HG03039 (cell line): ENCODE data around the gene TAGAP.
A peak's percentile ranks its signal among the peaks of the same experiment; 100 is the strongest.
"Not testable (repeated sequence)": the region's sequence is repeated elsewhere in the genome, so short reads cannot be mapped to it uniquely, and the experiment has no call there.

Source experiments
- ATAC-seq: cut with Tn5 transposase; IDR thresholded peaks from one replicate; pipeline ENCODE4 v1.9.1; 2021; ENCODE audit warnings: mild to moderate bottlenecking, moderate library complexity; ENCODE audit not compliant: unreplicated experiment

The TAGAP gene

DNA sequence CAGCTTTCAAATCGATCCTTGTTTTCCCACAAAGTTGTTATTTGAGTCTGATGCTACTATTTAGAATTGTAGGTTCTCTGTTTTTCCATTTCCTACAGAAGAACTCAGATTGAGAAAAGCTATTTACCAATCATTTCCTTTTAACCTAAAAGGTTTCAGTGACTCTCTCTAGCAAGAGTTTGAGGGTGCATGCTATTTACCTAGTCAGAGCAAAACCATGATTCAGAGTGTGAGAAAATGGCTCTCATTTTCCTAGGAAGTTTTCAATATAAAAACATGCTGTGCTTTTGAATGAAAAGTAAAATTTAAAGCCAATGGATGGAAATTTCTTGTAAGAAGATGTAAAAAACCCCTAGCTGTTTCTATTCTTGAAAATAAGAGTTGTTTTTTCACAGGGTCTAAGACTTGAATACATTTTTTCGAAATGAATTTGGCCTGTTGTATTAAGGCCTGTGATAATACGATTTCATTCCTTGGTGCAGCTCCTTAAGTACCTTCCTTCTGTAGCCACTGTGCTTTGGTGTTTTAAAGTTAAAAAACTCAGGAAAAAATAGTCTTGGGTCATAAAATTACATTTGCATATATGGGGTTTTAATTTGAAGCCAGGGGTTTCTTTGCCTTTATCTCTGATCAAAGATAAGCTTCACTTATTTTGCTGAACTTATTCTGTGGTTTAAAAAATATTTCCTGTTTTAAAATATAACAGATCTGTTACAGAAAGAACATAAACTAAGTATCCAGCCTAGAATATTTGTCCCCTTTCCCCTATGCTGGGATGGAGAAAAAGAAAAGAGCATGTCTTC lies 26.8 kb downstream of the TAGAP start:
- no peak for ATAC-seq

DNA sequence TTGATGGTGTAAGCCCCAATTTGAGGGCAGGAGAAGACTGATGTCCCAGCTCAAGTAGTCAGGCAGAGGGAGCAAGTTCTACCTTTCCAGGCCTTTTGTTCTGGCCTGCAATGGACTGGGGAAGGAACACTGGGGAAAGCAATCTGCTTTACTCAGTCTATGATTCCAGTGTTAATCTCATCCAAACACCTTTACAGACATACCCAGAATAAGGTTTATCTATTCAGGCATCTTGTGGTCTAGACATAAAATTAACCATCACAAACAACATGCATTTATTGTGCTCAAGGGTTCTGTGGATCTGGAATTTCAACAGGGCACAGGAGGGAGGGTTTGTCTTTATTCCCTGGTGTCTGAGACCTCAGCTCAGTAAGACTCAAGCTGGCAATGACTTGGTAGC lies 30.4 kb downstream of the TAGAP start:
- ATAC-seq = no peak

DNA sequence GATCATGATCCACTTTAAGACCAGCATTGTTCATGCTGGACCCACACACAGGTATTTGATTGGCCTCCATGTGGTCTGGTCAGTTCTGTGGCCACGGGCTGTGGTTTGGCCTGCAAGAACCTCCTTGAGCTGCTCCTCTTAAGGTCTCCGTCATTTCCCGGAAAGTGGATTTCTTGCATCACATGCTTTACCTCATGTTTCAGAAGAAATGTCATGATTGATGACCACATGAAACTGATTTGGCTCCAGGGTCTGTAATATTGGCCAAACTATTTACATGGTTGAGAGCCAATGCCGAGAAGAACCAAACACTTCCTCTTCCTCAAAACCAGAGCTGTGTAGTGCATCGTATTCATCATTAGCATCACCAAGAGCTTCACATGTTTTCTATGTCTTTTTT lies 31.6 kb downstream of the TAGAP start:
- ATAC-seq = no peak

DNA sequence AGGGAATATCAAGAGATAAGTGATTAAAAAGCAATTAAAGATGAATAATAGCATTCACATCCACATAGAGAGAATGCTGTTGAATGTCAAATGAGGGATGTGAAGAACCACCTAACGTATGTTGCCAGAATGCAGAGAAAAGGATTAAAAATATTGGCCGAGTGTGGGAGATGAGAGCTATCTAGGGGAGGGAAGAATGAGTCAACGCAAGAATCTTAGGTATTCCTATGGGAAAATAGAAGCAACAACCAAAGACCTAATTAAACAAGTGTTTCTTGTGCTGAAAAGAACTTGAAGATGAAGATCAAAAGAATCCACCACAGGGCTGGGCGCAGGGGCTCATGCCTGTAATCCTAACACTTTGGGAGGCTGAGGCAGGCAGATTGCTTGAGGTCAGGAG lies 32.6 kb downstream of the TAGAP start:
- no peak for ATAC-seq

DNA sequence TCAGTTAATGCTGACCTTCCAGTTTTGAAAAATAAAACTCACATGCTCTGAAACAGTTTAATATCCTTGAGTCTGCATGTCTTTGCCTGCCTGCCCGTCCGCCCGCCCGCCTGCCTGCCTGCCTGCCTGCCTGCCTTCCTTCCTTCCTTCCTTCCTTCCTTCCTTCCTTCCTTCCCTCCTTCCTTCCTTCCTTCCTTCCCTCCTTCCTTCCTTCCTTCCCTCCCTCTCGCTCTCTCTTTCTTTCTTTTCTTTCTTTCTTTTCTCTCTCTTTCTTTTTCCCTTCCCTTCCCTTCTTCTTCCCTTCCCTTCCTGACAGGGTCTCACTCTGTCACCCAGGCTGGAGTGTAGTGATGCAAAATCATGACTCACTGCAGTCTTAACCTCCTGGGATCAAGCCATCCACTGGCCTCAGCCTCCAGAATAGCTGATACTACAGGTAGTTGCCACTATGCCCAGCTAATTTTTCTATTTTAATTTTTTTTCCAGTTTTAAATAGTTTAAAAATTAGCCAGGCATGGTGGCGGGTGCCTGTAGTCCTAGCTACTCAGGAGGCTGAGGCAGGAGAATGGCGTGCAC lies 34.7 kb downstream of the TAGAP start:
- ATAC-seq = not testable (repeated sequence)

DNA sequence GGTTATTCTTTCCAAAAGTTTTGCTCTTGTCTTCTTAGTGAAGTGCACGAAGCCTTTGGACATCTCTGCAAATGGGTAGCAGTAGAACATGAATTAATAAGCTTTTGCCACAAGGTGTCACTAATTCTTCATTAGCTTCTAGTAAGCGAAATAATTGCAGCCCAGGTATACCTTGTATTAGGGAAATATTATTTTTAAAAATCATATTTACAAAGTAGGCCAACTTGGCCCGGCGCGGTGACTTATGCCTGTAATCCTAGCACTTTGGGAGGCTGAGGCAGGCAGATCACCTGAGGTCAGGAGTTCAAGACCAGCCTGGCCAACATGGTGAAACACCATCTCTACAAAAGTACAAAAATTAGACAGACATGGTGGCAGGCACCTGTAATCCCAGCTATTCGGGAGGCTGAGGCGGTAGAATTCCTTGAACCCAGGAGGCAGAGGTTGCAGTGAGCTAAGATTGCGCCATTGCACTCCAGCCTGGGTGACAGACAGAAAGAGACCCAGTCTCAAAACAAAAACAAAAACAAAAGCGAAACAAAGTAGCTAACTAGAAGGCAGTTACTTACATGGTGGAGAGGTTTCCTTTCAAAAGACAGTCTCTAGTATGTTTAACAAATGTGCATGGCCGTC lies 36.0 kb downstream of the TAGAP start:
- ATAC-seq = no peak

DNA sequence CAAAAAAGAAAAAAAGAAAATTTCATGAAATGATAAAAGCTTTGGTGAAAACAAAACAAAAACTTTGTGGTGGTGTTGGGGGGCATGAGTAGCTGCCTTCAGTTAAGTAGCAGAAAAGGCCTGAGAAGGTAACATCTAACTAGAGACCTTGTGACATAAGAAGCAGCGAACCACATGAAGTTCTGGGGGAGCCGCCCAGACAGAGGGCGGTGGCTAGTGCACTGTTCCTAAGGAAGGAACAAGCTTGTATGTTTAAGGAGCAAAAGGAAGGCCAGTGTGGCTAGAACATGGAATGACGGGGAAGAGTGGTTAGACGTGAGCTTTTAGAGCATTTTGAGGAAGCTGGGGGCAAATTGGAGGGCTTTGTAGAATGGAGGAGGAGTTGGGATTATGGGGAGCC lies 37.3 kb downstream of the TAGAP start:
- ATAC-seq = no peak

DNA sequence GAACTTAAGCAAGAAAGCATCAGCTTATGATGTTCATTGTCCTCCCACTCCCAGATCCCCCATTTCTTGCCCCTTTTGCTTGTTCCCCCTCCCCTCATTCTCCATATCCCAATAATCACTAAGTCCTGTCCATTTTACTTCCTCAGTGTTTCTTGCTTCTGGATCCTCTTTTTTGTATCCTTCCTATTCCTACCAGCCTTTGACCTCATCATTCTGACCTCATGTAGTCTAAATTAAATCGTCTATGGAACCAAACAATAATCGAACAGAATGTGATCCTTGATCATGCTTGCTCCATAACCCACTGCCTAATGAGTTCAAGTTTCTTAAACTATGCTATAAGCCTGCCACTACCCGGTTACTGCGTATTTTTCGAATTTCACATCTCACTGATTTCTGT lies 39.4 kb downstream of the TAGAP start:
- ATAC-seq = no peak

DNA sequence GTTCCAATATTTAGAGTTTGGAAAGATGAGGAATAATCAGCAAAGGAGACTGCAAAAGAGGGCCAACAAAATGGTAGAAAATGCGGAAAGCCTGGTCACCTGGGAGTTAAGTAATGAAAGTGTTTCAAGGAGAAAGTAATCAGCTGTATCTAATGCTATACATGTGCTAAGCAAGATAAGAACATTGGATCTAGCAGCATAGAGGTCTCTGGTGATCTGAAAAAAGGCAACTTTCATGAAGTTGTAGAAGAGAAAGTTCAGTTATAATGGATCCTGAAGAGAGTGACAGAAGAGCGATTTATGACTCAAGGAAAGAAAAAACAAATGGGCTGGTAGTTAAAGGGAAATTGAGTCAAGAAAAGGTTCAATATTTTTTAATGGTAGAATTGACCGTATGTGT lies 40.2 kb downstream of the TAGAP start:
- ATAC-seq = no peak

DNA sequence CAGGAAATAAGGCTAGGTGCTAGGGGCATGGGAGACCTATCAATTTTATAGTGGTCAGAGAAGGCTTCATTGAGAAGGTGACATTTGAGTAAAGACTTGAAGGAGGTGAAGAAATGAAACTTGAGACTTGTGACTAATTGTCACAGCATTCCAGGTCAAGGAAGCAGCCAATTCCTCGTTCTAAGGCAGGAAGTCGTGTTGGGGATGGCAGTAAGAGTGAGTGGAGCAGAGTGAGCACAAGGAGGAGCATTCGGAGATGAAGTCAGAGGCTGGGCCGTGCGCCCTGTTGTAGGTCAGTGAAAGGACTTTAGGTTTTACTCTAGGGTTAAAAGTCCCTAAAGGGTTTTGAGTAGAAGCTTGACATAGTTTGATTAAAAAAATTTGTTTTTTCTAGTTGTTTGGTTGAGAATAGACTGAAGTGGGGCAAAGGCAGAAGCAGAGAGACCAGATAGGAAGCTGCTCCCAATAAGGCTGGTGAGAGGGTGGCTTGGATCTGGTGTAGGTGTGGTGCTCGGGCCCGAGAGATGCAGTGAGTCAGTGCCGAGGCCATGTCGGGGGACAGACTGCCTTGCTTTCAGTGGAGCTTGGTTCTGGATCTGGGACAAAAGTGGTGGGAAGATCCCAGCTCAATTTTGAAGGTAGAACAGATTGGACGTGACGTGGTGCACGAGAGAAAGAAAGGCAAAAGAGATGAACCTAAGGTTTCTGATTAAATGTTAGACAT lies 42.2 kb downstream of the TAGAP start:
- ATAC-seq = no peak

DNA sequence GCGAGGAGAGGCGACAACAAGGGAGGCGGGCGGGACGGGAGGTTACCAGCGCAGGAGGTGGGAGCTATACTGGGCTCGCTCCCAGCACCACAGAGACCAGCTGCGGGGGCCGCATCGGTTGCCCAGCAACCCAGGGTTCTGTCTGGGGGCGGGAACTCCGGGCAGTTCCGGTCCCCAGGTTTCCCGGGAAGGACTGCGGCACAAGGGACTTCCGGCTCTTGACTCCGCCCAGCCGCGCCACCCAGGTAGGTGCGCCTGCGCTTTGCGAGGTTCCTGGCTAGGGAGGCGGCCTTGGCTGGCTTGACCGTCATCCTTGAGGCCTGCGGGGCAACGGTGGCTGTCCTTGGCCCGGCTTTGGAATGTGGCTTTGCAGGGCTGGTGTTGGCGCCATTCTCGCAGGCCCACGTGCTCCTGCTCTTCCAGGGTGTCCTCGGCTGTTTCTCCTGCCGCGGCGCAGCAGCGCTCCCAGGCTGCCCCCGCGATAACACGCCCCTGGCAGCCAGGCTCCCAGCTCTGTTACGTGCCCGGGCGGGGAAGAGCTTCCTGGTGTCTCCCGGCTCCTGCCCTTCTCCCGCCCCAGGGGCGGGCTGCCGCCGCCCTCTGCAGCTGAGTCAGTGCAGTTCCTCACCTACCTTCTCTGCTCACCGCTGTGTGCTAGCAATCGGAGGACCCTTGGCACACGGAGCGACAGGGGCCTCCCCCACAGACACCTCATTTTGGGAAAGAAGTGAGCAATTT lies 45.0 kb downstream of the TAGAP start, which contains the start of gene RSPH3:
Gene RSPH3, minus strand, starts transcription at position 537 of the 738 bp plus-strand sequence. CDS start 652 bp downstream, outside the sequence.
- ATAC-seq = peak; percentile 91

DNA sequence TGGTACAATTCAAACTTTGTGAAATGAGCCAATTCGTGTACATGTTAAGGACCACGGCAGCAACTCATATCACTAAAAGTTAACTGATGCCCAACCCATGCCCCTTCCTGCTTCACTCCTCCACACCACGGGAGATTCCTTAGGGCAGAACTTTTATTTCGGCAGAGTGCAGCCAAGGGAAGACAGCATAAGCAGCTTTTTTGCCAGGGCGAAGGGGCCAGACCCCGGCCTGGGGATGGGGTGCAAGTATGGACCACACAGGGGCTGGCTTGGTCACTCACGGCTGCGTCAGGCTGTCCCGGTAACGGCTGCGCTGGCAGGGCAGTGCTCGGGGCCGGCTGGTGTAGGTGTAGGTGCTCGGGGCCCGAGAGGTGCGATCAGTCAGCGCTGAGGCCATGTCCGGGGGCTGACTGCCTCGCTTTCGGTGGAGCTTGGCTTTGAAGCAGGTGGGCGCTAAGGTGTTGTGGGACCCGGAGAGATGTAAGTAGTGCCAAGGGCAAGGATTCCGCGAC lies 45.6 kb downstream of the TAGAP start:
- peak; percentile 24 for ATAC-seq

DNA sequence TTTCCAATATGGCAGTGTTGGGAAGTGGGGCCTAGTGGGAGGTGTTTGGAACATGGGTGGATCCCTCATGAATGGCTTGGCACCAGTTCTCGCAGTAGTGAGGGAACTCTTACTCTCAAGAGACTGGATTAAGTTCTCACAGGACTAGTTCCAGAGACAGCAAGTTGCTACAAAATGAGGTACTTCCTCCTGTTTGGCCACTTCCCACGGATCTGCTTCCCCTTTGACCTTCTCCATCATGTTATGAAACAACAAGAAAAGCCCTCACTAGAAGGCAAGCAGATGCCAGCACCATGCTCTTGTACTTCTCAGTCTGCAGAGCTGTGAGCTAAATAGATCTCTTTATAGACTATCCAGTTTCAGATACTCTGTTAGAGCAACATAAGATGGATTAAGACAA lies 47.9 kb downstream of the TAGAP start:
- ATAC-seq = no peak

DNA sequence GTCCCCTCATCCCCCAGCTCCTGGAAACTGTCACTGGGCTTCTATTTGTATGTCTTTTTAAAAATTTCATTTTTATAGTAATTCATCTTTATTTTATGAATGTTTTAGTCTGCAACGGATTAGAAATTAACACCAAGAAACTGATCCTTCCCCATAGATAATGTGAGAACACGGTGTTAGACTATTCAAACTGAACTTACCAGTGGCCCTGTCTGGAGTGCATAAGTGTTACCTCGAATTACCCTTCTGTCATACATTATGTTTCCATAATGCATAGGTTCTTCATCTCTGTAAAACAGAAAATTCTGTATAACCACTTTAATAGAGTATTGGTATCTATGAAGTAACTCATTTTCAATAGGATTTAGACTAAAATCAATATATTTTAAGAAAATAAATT lies 51.2 kb downstream of the TAGAP start:
- no peak for ATAC-seq

DNA sequence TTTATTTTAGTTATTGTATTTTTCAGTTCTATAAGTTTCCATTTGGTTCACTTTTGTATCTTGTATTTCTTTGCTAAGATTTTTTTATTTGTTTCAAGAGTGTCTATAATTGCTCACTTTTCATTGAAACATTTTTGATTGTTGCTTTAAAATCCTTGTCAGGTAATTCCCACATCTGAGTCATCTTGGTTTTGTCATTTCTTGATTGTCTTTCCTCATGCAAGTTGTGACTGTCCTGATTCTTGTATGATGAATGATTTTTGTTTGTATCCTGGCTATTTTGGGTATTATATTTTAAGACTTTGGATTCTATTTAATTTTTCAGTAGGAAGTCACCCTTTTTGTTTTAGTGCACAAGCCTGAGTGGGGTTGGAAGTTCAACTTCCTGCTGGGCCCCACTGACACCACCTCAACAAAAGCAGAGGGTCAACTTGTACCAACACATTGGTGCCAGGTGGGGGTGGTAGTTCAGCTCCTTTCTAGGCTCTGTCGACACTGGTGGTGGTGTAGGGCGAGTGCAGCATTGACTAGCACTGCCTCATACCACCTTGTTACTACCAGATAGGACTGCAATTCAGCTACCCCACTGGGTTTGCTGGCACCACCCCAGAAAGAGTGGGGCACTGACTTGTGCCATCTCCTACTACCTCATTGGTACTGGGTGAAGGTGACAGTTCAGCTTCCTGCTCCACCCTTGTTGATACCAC lies 53.6 kb downstream of the TAGAP start:
- ATAC-seq = no peak

DNA sequence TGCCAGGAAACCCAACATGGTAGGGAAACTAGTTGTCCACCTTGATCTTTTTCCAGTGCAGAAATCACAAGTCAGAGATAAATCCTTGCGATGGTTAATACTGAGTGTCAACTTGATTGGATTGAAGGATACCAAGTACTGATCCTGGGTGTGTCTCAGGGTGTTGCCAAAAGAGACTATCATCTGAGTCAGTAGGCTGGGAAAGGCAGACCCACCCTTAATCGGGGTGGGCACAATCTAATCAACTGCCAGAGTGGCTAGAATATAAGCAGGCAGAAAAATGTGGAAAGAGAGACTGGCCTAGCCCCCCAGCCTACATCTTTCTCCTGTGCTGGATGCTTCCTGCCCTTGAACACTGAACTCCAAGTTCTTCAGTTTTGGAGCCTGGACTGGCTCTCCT lies 55.1 kb downstream of the TAGAP start:
- not testable (repeated sequence) for ATAC-seq

DNA sequence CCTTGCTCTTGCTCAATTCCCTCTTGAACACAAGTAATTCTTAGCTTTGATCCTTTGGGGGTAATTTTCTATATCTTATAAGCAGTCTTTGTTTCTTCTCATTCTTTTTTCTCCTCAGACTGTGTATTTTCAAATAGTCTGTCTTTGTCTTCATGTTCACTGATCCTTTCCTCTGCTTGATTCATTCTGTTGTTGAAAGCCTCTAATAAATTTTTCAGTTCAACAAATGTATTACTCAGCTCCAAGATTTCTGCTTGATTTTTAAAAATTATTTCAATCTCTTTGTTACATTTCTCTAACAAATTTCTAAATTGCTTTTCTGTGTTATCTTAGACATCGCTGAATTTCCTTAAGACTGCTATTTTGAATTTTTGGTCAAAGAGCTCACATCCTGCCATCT lies 56.3 kb downstream of the TAGAP start:
- no peak for ATAC-seq

DNA sequence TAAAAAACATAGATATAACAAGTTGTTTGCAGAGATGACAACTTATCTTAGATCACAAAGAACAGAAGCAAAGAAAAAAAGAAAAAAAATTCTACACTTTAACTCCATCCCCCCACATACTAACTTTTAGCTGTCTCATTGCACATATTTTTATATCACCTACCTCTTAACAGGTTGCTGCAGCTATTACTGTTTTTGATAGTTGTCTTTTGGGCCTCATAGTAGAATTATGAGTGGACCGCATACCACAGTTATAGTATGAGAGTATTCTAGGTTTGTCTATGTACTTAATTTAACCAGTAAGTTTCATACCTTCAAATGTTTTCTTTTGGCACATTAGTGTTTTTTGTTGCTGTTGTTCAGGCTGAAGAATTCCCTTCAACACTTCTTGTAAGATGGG lies 57.1 kb downstream of the TAGAP start:
- no peak for ATAC-seq
